ENCODE measurements around the gene HCFC2. TPM values are rescaled to one million over a fixed set of nuclear protein-coding genes. Genes with fewer than 3 reads are reported as not detected.

The HCFC2 gene
- total RNA-seq, 1 donor from 2014 or later, result 8.8 TPM

DNA sequence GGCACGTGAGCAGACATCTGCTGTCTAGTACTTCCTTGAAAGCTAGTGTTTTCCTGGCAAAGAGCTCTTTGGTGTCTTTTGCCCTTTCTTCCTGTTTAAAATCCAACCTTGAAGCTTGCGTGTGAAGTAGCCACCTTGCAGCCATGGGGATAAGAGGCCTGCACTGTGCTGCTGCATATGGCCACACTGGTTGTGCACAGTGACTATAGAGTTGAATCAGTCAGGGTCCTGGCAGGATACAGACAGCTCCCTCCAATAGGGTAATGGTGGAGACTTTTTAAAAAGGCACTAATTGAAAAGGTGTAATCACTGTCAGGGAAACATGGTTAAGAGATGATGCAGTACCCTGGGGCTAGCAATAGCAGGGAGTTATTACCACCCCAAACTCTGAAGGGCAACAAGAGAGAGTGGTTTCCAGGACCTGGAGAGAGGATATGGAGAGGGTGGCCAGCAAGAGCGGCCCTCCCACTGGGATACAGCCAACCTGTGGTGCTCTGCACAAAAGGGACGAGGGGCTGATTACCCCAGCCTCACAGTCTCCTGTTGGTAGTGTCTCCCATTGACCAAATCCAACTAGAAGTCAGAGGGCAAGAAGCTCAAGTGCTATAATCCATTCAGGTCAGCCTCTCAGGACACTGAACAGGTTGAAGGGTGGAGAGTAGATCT, 9.5 kb upstream of the HCFC2 start:
- intact Hi-C loops (cut with DNase I), result no loop called here
- DNase-seq (no peak), ATAC-seq (ENCODE audit: poor library complexity) (no peak)

- DNase-seq, result peak; percentile 79
- intact Hi-C loops (cut with DNase I), result no loop called here
- peak; percentile 94 for ATAC-seq (ENCODE audit: poor library complexity)
Measured at GRCh38 chr12:104055686-104056388, 8.5 kb upstream of the HCFC2 start.

- intact Hi-C loops (cut with DNase I), result no loop called here
- no peak for DNase-seq
- peak; percentile 18 for ATAC-seq (ENCODE audit: poor library complexity)
Measured at GRCh38 chr12:104056419-104056972, 7.8 kb upstream of the HCFC2 start.

- no peak for ATAC-seq (ENCODE audit: poor library complexity)
Measured at GRCh38 chr12:104057771-104058197, 6.5 kb upstream of the HCFC2 start.

DNA sequence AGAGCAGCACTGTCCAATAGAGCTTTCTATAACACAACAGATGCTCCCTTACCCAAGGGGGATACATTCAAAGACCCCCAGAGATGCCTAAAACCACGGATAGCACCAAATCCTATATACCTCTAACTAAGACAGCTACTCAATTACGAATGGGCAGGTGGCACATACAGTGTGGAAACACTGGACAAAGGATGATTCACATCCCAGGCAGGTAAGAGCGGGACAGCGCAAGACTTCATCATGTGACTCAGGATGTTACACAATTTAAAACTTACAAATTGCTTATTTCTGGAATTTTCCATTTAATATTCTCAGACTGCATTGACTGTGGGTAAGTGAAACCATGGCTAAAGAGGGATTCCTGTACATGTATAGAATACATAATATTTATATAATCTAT, 5.5 kb upstream of the HCFC2 start:
- intact Hi-C loops (cut with DNase I), result no loop called here
- DNase-seq, result no peak
- no peak for ATAC-seq (ENCODE audit: poor library complexity)

More at GRCh38 chr12:104057771-104058197, 6.5 kb upstream of the HCFC2 start:
- intact Hi-C loops (cut with DNase I), result no loop called here
- DNase-seq, result no peak

DNA sequence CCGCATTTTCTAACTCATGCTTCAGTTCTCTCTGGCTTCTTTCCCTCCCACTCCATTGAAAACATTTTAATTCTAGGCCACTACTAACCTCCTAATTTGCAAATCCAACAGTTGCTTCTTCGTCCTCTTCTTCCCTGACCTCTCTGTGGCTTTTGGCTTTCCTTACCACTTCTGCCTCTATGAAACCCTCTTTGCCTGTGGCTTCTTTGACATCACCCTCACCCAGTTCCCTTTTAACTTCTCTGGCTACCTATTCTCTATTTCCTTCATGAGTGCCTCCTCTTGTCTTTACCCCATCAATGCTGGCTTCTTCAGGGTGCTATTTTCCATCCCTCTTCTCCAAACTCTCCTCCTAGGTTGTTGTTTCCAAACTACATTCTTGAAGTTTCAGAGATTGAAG, 4.4 kb upstream of the HCFC2 start:
- DNase-seq, result no peak
- intact Hi-C loops (cut with DNase I), result loop anchor here (10.0 kb wide), 1 partner anchor 95 kb away; the partner anchor contains the start of gene TDG
- no peak for ATAC-seq (ENCODE audit: poor library complexity)

- DNase-seq, result no peak
- intact Hi-C loops (cut with DNase I), result loop anchor here (10.0 kb wide), 1 partner anchor 96 kb away; the partner anchor contains the start of gene TDG
- ATAC-seq (ENCODE audit: poor library complexity), result no peak
Measured at GRCh38 chr12:104060791-104061190, 3.5 kb upstream of the HCFC2 start.

DNA sequence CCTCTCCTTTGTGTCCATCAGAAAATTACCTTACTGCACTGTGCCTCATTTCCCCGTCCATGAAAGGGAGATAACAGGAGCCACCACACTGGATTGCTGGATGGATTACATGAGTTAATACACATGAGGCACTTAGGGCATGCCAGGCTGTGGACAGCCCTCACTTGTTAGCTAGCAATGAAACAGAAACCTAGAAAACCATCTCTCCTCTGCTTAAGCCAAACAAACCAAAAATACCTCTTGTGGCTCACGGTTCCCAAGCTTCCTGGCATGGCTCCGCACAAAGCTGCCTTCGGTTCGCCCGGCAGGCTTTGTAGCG, 660 bp upstream of the HCFC2 start:
- intact Hi-C loops (cut with DNase I), result loop anchor here (10.0 kb wide), 1 partner anchor 99 kb away; the partner anchor contains the start of gene TDG
- ATAC-seq (ENCODE audit: poor library complexity) (peak; percentile 40), DNase-seq (no peak)

DNA sequence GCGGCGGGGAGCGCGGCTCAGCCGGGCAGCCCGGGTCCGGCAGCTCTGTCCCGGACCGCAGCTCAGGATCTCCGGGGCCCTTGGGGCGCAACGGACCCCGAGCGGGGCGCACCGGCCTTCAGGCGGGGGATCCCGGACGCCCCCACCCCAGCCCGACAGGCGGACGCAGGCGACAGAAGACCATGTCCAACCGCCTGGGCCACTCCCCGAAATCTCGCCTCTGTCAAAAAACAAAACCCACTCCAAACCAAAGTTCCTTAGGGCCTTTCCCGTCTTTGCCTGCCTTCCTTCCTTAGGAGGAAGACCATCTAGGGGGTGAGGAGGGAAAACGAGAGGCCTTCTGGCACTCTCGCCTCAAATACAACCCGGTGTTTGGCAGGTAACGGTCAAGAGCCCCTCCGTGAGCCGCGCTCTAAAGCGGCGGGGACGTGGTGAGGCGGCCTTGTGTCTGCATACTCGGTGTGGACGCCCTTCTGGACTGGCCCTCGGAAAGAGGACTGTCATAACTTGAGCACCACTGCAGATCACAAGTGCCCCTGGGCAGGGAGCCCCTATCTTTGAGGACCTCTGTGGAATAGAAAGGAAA, 604 bp downstream of the HCFC2 start:
- intact Hi-C loops (cut with DNase I), result loop anchor here (10.0 kb wide), 1 partner anchor 100 kb away; the partner anchor contains the start of gene TDG
- peak; percentile 55 for DNase-seq

DNA sequence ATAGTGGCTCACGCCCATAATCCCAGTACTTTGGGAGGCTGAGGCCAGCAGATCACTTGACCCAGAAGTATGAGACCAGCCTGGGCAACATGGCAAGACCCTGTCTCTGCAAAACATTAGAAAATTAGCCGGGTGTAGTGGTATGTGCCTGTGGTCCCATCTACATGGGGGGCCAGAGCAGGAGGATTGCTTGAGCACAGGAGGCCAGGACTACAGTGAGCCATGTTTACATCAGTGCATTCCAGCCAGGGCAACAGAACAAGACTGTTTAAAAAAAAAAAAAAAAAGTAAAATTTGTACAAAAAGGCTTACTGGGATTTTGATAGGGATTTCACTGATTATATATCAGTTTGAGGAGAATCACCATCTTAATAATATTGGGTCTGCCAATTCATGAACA, 7.8 kb downstream of the HCFC2 start:
- intact Hi-C loops (cut with DNase I), result no loop called here
- ATAC-seq (ENCODE audit: poor library complexity) (no peak), DNase-seq (no peak)

More for the DNA sequence above, 604 bp downstream of the HCFC2 start:
- ATAC-seq (ENCODE audit: poor library complexity), result peak; percentile 47

- DNase-seq, result no peak
- no peak for ATAC-seq (ENCODE audit: poor library complexity)
- intact Hi-C loops (cut with DNase I), result no loop called here
Measured at GRCh38 chr12:104073699-104074098, 9.4 kb downstream of the HCFC2 start.

DNA sequence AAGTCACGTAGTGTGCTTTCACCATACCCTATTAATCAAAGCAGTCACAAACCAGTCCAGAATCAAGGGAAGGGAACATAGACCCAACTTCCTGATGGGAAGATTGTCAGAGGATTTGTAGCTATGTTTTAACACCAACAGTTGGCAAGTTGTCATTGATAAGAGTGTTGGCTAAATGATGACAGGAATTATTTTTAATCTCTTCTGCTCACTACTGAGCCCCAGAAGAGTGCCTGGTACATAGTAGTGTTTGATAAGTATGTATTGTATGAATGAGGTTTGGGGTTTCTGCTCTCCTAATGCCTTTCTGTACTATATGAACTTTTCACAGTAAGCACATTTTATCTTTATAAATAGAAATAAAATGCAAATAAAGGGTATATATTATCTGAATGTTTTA, 14.7 kb downstream of the HCFC2 start:
- intact Hi-C loops (cut with DNase I), result no loop called here
- no peak for DNase-seq
- ATAC-seq (ENCODE audit: poor library complexity), result peak; percentile 89

DNA sequence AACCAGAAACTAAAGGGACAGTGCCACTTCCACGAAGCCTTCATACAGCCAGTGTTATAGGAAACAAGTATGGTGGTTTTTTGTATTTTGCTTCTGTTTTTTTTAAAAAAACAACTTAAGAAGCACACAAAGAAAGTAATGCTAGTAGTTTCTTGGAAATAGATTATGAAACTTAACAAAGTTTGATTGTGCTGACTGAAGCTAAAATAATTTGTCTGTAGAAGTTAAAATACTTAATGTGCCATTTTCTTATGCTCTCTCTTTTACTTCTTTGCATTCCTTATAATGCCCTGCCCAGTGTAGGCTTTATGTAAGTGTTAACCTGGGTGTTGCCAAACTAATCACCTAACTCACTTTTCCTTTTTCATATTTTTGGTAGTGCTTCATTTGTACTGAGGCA, 16.4 kb downstream of the HCFC2 start:
- no peak for ATAC-seq (ENCODE audit: poor library complexity)
- intact Hi-C loops (cut with DNase I), result no loop called here
- no peak for DNase-seq

DNA sequence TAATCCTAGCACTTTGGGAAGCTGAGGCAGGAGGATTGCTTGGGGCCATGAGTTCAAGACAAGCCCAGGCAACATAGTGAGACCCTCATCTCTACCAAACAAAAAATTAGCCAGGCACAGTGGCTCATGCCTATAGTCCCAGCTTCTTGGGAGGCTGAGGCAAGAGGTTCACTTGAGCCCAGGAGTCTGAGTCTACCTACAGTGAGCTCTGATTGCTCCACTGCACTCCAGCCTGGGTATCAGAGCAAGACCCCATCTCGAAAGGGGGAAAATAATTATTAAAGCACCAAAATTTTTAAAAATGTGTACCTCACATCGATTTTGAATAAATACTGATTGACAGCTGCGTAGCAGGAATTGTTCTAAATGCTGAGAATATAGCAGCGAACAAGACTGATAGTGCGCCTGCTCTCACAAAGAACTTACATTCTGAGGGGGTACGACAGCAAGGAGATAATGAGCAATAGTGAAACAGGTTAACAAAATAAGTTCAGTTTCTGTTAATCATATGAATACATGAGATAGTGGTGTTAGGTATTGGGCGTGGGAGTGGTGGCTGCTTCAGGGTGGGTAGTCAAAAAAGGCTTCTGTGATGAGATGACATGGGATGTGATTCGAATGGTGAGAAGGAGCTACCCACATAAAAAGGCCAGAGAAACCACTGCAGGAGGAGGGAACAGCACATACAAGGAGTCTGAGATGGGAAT, 19.6 kb downstream of the HCFC2 start:
- DNase-seq (no peak), ATAC-seq (ENCODE audit: poor library complexity) (no peak)
- intact Hi-C loops (cut with DNase I), result no loop called here

- DNase-seq (no peak), ATAC-seq (ENCODE audit: poor library complexity) (peak; percentile 56)
- intact Hi-C loops (cut with DNase I), result no loop called here
Measured at GRCh38 chr12:104090685-104091084, 26.4 kb downstream of the HCFC2 start.

GRCh38 chr12:104091136-104091535, 26.8 kb downstream of the HCFC2 start:
- DNase-seq (no peak), ATAC-seq (ENCODE audit: poor library complexity) (no peak)
- intact Hi-C loops (cut with DNase I), result no loop called here

GRCh38 chr12:104094284-104094683, 30.0 kb downstream of the HCFC2 start:
- intact Hi-C loops (cut with DNase I), result no loop called here
- DNase-seq (no peak), ATAC-seq (ENCODE audit: poor library complexity) (no peak)

- intact Hi-C loops (cut with DNase I), result no loop called here
- ATAC-seq (ENCODE audit: poor library complexity), result no peak
Measured at GRCh38 chr12:104095289-104095688, 31.0 kb downstream of the HCFC2 start.

GRCh38 chr12:104097954-104098353, 33.6 kb downstream of the HCFC2 start:
- intact Hi-C loops (cut with DNase I), result no loop called here
- ATAC-seq (ENCODE audit: poor library complexity), result no peak
- no peak for DNase-seq

More at GRCh38 chr12:104095289-104095688, 31.0 kb downstream of the HCFC2 start:
- DNase-seq, result no peak
